Muscle of leg (tissue), 11 donors: ENCODE results near the gene SNTG2. TPM values are rescaled to one million over a fixed set of nuclear protein-coding genes. Genes with fewer than 3 reads are reported as not detected.

Experiments
- DNase-seq: peaks from one replicate; pipeline ENCODE4 v3.0.0; 2013
- H3K27ac ChIP-seq: one replicate; pipeline ENCODE4 v1.5.1; 2013; ENCODE audit warnings: mild to moderate bottlenecking, low read length, control low read depth
- H3K27me3 ChIP-seq: one replicate; pipeline ENCODE4 v1.6.1; 2013; ENCODE audit warnings: low read length; ENCODE audit not compliant: control insufficient read depth, insufficient read depth
- H3K36me3 ChIP-seq: one replicate; pipeline ENCODE4 v1.6.1; 2013; ENCODE audit warnings: low read length; ENCODE audit not compliant: control insufficient read depth, insufficient read depth
- H3K4me1 ChIP-seq: one replicate; pipeline ENCODE4 v1.6.1; 2013; ENCODE audit warnings: low read length; ENCODE audit not compliant: control insufficient read depth, insufficient read depth
- H3K4me3 ChIP-seq: one replicate; pipeline ENCODE4 v1.5.1; 2013; ENCODE audit warnings: low read length, control low read depth
- H3K9me3 ChIP-seq: replicated peaks from 2 replicates; pipeline ENCODE4 v1.6.1; 2013; ENCODE audit warnings: low read depth, low read length; ENCODE audit not compliant: control insufficient read depth
- WGBS: methylation state at CpG from one replicate; pipeline ENCODE4 v1.1.5; 2013; ENCODE audit warnings: missing lambda C conversion rate; ENCODE audit not compliant: insufficient coverage; 5-methylcytosine and 5-hydroxymethylcytosine counted together
- polyA plus RNA-seq, 8 donors: library from polyadenylated mRNA; unstranded; fragments of 120-200 nt; gene quantifications; one replicate each; pipeline versions ENCODE4 v1.2.1 to v1.2.3, GENCODE V29; 2013; ENCODE audit warnings: inconsistent platforms in 1 of 8, low replicate concordance in 1 of 8; ENCODE audit not compliant: insufficient read length in 8 of 8, insufficient read depth in 1 of 8
- total RNA-seq: library from RNA; stranded (reverse); fragments of 120-200 nt; gene quantifications from one replicate; pipeline ENCODE4 v1.2.4, GENCODE V29; 2013

The SNTG2 gene
- total and polyA plus RNA-seq, 9 donors = 0.20 to 0.41 (median 0.31) TPM; not detected in 4

GRCh38 chr2:910698-911097 lies 40.0 kb upstream of the SNTG2 start:
- 90% methylated on average over 16 of the region's 16 CpGs for WGBS
- no peaks in the 10 kb centered on the region for H3K27me3 ChIP-seq
- no peak overlapping the region for H3K4me3 ChIP-seq
- no peak for DNase-seq
- H3K27ac ChIP-seq = no peak overlapping the region
- H3K36me3 ChIP-seq = no peaks in the 10 kb centered on the region
- no peaks in the 10 kb centered on the region for H3K4me1 ChIP-seq
- no peaks in the 10 kb centered on the region for H3K9me3 ChIP-seq

GRCh38 chr2:915979-916378 lies 34.7 kb upstream of the SNTG2 start:
- no peak for DNase-seq
- 74% methylated on average over 6 of the region's 14 CpGs for WGBS
- no peaks in the 10 kb centered on the region for H3K36me3 ChIP-seq
- H3K9me3 ChIP-seq = no peaks in the 10 kb centered on the region
- no peaks in the 10 kb centered on the region for H3K27me3 ChIP-seq
- H3K4me3 ChIP-seq = no peak overlapping the region
- no peaks in the 10 kb centered on the region for H3K4me1 ChIP-seq
- no peak overlapping the region for H3K27ac ChIP-seq

GRCh38 chr2:916935-917334 lies 33.7 kb upstream of the SNTG2 start:
- Histone ChIP-seq H3K27ac (no peak overlapping the region), H3K4me3 (no peak overlapping the region), H3K4me1 (no peaks in the 10 kb centered on the region), H3K9me3 (no peaks in the 10 kb centered on the region), H3K36me3 (no peaks in the 10 kb centered on the region), H3K27me3 (no peaks in the 10 kb centered on the region)
- 87% methylated on average over 4 of the region's 7 CpGs for WGBS
- DNase-seq = no peak

DNA sequence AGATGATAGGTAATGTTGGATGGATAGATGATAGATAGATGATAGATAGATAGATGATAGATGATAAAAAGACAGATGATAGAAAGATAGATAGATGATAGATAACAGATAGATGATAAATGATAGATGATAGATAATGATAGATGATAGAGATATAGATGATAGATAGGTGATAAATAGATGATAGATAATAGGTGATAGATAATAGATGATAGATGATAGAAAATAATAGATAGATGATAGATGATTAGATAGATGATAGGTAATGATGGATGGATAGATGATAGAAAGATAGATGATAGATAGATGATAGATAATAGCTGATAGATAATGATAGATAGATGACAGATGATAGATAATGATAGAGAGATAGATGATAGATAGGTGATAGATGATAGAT lies 31.0 kb upstream of the SNTG2 start:
- Histone ChIP-seq H3K4me3 (no peak overlapping the region), H3K27ac (no peak overlapping the region), H3K27me3 (no peaks in the 10 kb centered on the region), H3K4me1 (no peaks in the 10 kb centered on the region), H3K9me3 (no peaks in the 10 kb centered on the region), H3K36me3 (no peaks in the 10 kb centered on the region)
- DNase-seq = no peak

DNA sequence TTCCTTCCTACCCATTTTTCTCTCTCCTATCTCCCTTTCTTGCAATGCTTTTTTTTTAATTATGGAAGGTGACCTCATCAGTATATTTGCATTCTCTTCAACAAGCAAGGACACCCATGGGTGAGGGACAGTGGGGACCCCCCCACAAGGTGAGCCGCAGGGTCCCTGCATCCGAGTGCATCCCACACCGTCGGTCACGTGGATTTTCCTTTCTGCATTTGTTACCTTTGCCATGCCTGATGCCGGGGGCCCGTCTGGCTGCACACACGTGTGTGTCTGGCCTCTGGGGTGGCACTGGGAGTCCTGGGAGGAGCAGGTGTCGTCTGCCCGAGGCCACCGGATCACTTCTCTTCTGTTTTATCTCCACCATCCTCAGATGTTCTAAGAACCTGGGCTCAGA lies 30.1 kb upstream of the SNTG2 start:
- Histone ChIP-seq H3K9me3 (no peaks in the 10 kb centered on the region), H3K4me3 (no peak overlapping the region), H3K27ac (no peak overlapping the region), H3K27me3 (no peaks in the 10 kb centered on the region), H3K36me3 (no peaks in the 10 kb centered on the region), H3K4me1 (no peaks in the 10 kb centered on the region)
- DNase-seq = no peak
- WGBS = 85% methylated on average over 7 of the region's 11 CpGs

DNA sequence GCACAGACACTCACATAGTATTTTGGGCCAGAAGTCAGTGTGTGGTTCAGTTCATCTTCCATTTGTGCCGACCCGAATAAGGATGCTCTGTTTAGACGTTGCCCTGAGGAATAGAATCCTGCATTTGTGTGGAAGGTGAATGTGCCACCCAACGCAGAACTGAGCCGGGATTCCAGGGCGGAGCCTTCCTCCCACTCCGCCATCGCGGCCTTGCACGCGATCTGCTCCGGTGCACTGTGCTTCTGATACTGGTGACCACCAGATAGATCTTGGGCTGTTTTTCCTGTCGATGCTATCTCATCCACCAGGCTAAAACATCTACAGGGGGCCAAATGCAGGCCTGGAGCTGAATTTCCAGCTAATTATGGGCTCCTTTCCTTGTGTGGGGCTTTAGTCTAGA lies 29.6 kb upstream of the SNTG2 start:
- H3K27me3 ChIP-seq = no peaks in the 10 kb centered on the region
- 96% methylated on average over 4 of the region's 13 CpGs for WGBS

DNA sequence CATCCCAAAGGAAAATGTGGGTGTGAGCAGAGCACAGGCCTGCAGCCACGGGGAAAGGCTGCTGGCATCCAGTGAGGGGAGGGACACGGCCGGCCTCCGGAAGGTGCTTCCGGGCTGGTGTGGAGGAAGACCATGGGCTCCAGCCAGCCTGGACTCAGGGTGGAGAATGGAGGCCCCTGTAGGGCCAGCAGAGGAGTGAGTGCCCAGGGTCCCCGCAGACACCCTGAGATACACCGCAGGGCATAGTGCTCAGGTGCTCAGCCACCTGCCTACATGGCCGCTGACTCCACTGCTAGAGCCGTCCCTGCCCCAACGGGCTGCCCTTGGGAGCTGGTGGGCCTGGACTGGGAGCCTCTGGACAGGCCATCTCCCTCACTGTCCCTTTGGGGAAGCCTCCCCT lies 28.5 kb upstream of the SNTG2 start:
- no peak overlapping the region for H3K4me3 ChIP-seq
- H3K27me3 ChIP-seq = no peaks in the 10 kb centered on the region
- WGBS = 78% methylated on average over 8 of the region's 10 CpGs
- H3K9me3 ChIP-seq = peaks cover 2% of the 10 kb centered on the region
- no peaks in the 10 kb centered on the region for H3K4me1 ChIP-seq
- DNase-seq = no peak
- no peak overlapping the region for H3K27ac ChIP-seq
- H3K36me3 ChIP-seq = no peaks in the 10 kb centered on the region

More for the DNA sequence above, 29.6 kb upstream of the SNTG2 start:
- Histone ChIP-seq H3K4me3 (no peak overlapping the region), H3K36me3 (no peaks in the 10 kb centered on the region), H3K27ac (no peak overlapping the region), H3K4me1 (no peaks in the 10 kb centered on the region), H3K9me3 (no peaks in the 10 kb centered on the region)
- no peak for DNase-seq

DNA sequence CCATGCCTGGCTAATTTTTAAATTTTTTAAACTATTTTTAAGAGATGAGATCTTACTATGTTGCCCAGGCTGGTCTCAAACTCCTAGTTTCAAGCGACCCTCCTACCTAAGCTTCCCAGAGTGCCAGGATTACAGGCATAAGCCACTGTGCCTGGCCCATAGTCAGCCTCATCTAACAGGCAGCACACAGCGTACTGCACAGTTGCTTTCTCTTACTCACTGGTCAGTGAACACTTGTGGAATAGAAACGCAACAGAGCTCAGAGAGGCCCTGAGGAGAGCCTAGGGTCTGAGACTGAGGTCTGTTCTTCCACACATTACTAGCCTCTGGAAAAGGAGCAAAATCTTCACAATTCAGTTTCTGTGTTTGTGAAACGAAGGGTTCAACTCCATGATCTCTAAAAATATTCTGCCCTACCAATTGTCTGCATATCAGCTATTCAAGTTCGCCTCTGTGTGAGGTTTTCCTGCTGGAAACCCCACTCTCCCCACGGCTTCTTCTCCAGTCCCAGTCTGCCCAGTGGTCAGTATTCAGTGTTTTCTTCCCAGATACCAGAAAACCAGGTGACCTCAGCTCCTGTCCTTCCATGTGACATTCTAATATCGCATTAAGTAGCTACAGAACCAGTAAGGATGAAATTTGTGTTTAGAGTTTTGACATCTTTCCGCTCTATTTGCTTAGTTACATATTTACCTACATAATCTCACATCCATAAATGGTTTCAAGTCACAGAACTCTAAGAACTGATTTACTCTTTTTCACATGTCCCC lies 26.6 kb upstream of the SNTG2 start:
- Histone ChIP-seq H3K4me3 (no peak overlapping the region), H3K36me3 (no peaks in the 10 kb centered on the region), H3K27ac (no peak overlapping the region), H3K4me1 (no peaks in the 10 kb centered on the region), H3K9me3 (peaks cover 2% of the 10 kb centered on the region), H3K27me3 (no peaks in the 10 kb centered on the region)
- DNase-seq = no peak
- 72% methylated on average over 3 of the region's 8 CpGs for WGBS

DNA sequence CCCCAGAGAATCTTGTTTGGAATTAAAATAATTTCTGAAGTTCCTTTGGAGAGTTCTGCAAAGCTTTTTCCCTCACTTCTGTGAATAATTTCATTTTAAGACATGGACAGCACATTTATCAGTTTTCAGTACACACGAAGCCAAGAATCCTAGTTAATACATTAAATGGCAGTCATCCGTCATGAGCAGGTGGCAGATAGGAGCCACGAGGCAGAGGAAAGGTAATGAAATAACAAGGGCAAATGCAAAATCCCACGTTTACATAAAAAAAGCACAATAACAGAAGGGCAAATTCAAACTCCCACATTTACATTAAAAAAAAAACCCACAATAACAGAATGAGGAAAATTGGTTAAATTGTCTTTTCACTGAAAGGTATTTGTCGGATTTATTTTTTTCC lies 25.9 kb upstream of the SNTG2 start:
- WGBS = no CpG with 5 or more reads among the region's 5 CpGs
- no peak for DNase-seq
- Histone ChIP-seq H3K27ac (no peak overlapping the region), H3K27me3 (no peaks in the 10 kb centered on the region), H3K4me3 (no peak overlapping the region), H3K9me3 (peaks cover 2% of the 10 kb centered on the region), H3K36me3 (no peaks in the 10 kb centered on the region), H3K4me1 (no peaks in the 10 kb centered on the region)

DNA sequence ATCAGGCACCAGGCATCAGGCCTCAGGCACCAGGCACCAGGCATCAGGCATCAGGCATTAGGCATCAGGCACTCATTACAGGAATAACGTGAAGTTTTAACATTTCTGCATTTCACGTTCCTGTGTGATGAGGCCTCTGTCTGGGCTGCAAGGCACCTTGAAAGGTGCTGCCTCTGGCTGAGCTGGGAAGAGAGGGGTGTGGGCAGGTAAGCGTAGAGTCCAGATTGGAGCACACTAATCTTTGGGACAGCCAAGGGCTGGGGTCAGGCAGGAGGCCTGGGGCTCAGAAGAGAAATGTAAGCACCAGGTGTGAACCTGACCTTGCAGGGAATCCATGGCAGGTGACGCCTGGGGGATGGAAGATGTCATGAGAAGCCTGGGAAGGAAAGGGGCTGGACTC lies 25.3 kb upstream of the SNTG2 start:
- H3K36me3 ChIP-seq = no peaks in the 10 kb centered on the region
- no peaks in the 10 kb centered on the region for H3K27me3 ChIP-seq
- no peak overlapping the region for H3K4me3 ChIP-seq
- DNase-seq = no peak
- H3K4me1 ChIP-seq = no peaks in the 10 kb centered on the region
- H3K27ac ChIP-seq = no peak overlapping the region
- 67% methylated on average over 4 of the region's 4 CpGs for WGBS
- H3K9me3 ChIP-seq = peaks cover 2% of the 10 kb centered on the region

DNA sequence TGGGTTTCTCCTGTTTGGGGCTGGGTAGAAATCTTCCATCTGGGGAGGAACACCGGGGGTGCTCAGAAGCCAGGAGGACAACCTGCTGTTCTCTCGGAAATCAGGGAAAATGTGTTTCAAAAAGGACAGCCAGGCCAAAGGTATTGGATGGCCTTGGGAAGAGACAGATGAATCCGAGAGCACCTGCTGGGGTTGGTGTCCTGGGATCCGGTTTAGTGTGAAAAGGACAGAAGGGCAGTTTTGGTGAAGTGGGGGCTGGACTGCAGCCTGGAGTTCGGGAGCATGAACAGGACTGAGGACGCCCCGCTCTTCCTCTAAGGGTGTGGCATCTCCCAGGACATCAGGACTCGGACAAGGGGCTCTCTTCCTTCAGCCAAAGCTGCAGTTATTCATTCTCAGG lies 24.9 kb upstream of the SNTG2 start:
- no peak for DNase-seq
- no peak overlapping the region for H3K27ac ChIP-seq
- H3K36me3 ChIP-seq = no peaks in the 10 kb centered on the region
- H3K27me3 ChIP-seq = no peaks in the 10 kb centered on the region
- no peaks in the 10 kb centered on the region for H3K4me1 ChIP-seq
- H3K9me3 ChIP-seq = peaks cover 2% of the 10 kb centered on the region
- no peak overlapping the region for H3K4me3 ChIP-seq
- WGBS = 70% methylated on average over 3 of the region's 8 CpGs
